NCI-H460 (cell line): ENCODE results near the gene SERPIND1. TPM values are rescaled to one million over a fixed set of nuclear protein-coding genes. Genes with fewer than 3 reads are reported as not detected.
"Not testable (repeated sequence)": the region's sequence is repeated elsewhere in the genome, so short reads cannot be mapped to it uniquely, and the experiment has no call there.

ENCODE experiments used
- DNase-seq: peaks from one replicate; pipeline ENCODE4 v3.0.0-alpha.2; 2016; ENCODE audit warnings: low read depth; ENCODE audit errors: extremely low read depth
- polyA plus RNA-seq: library from polyadenylated mRNA; depleted of rRNA; stranded (reverse); fragments of >200 nt; gene quantifications from 2 replicates; pipeline ENCODE4 v1.2.3, GENCODE V29; 2014; cell fraction: nucleus; rRNA removed
- total RNA-seq: library from RNA; depleted of rRNA; stranded (reverse); fragments of >200 nt; shearing (Covaris generic); gene quantifications from 2 replicates; pipeline ENCODE4 v1.2.3, GENCODE V29; 2014; rRNA removed

SERPIND1 gene
- 11.2 and 11.3 TPM in 2 replicates for total RNA-seq
- 5.6 and 6.7 TPM in 2 replicates for polyA plus RNA-seq

- DNase-seq, result no peak
Observed at GRCh38 chr22:20773793-20774212, at the start of gene SERPIND1. TSS of gene SERPIND1 (plus strand) at chr22:20774113. CDS start at chr22:20779313, 5,200 bp downstream.

GRCh38 chr22:20724676-20725454 is 49.0 kb upstream of the SERPIND1 start:
- DNase-seq, result no peak

- DNase-seq, result no peak
Observed at GRCh38 chr22:20725987-20726558, 47.8 kb upstream of the SERPIND1 start.

- no peak for DNase-seq
Observed at GRCh38 chr22:20727118-20728015, 46.5 kb upstream of the SERPIND1 start.

GRCh38 chr22:20728523-20729190 is 45.3 kb upstream of the SERPIND1 start:
- no peak for DNase-seq

- DNase-seq, result no peak
Observed at GRCh38 chr22:20729194-20729593, 44.7 kb upstream of the SERPIND1 start.

GRCh38 chr22:20732431-20732830 is 41.5 kb upstream of the SERPIND1 start:
- DNase-seq, result not testable (repeated sequence)

GRCh38 chr22:20735356-20736162 is 38.4 kb upstream of the SERPIND1 start:
- not testable (repeated sequence) for DNase-seq

- not testable (repeated sequence) for DNase-seq
Observed at GRCh38 chr22:20736891-20737290, 37.0 kb upstream of the SERPIND1 start.

GRCh38 chr22:20738394-20739089 is 35.4 kb upstream of the SERPIND1 start:
- no peak for DNase-seq

- no peak for DNase-seq
Observed at GRCh38 chr22:20740222-20740951, 33.5 kb upstream of the SERPIND1 start.

GRCh38 chr22:20741008-20741633 is 32.8 kb upstream of the SERPIND1 start:
- DNase-seq, result no peak

- peak; percentile 24 for DNase-seq
Observed at GRCh38 chr22:20741634-20742581, 32.0 kb upstream of the SERPIND1 start.

- DNase-seq, result no peak
Observed at GRCh38 chr22:20742764-20743163, 31.1 kb upstream of the SERPIND1 start.

GRCh38 chr22:20744456-20744855 is 29.5 kb upstream of the SERPIND1 start:
- no peak for DNase-seq

GRCh38 chr22:20745119-20745518 is 28.8 kb upstream of the SERPIND1 start:
- DNase-seq, result no peak
